HuH-7 (cell line): ENCODE data around the gene STRA6.

Source experiments
- DNase-seq: peaks from one replicate; pipeline ENCODE4 v3.0.0; 2011; ENCODE audit warnings: low spot score

STRA6 gene

DNA sequence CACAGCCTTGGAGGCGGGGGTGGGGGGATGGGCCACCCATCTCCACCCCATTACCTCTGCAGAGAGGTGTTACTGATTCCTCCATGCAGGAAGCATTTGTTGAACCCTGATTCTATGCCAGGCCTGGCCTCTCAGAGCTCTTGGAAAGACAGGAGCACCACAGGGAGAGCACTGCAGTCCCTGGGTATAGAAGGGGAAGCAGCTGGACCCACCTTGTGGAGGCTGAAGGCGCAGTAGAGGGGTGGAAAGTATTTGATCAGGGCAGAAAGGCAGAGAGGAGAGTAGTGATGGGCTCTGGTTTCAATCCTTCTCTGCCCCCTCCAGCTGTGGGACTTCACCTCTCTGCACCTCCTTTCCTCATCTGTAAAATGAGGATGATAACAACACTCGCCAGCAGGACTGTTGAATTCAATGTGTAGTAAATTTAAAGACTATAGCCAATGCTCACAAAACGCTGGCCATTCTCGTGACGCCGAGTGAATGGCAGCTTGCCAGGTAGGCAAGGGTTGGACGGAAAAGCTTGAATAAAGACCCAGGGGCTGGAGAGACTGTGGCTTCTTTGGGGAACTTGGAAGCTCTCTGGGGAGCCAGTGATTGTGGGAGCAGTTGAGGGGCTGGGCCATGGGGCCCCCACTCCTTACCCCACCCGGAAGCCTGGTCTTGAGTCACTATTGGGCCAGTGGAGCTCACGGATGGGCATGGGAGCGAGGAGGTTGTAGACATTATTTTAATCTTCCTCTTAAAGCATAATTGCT lies 25.6 kb upstream of the STRA6 start:
- no peak for DNase-seq

DNA sequence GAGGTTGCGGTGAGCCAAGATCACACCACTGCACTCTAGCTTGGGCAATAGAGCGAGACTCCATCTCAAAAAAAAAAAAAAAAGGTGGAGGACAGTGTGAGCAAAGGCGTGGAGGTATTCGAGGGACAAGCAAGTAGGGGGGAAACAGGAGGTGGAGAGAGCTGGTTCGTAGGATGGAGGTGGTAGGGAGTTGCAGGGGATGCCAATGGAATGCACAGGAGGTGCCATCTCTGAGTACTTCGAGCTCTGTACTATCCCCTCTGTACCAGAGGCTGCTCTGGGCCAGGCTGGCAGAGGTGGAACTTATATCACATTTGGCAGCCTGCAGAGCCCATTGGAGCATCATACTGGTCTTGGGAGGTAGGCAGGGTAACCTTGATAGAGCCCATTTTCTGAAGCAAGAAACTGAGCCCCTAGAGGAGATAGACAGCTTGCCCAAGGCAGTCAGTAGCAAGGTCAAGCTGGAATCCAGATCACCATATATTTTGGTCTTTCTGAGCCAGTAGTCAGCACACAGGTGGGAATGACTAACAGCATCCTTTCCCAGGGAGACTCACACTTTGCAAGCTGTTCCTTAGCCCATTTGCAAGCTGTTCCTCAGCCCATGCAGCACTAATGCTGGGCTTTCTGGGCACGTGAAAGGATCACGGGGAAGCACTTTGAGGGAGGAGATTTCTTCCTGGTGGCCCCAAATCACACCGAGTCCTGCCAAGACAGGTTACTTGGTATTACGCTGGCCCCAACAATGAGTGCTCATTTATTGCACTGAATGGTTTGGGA lies 24.4 kb upstream of the STRA6 start:
- DNase-seq: no peak

DNA sequence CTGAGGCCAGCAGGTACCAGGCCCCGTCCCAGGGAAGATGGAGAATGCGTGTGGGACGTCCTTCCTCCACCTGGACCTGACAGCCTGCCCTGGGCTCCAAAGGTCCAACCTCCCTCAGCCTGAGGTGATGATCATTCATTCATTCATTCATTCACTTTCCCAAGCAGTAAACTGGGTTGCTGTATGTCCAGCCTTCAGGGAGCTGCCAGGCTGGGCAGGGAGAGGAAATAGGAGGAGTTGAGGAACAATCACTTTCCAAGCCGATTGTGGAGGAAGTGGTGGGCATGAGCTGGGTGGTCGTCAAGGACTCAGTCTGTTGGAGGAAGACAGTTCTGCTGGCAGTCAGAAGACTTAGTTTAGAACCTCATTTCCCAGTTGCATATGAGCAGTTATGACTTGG lies 23.3 kb upstream of the STRA6 start:
- no peak for DNase-seq

DNA sequence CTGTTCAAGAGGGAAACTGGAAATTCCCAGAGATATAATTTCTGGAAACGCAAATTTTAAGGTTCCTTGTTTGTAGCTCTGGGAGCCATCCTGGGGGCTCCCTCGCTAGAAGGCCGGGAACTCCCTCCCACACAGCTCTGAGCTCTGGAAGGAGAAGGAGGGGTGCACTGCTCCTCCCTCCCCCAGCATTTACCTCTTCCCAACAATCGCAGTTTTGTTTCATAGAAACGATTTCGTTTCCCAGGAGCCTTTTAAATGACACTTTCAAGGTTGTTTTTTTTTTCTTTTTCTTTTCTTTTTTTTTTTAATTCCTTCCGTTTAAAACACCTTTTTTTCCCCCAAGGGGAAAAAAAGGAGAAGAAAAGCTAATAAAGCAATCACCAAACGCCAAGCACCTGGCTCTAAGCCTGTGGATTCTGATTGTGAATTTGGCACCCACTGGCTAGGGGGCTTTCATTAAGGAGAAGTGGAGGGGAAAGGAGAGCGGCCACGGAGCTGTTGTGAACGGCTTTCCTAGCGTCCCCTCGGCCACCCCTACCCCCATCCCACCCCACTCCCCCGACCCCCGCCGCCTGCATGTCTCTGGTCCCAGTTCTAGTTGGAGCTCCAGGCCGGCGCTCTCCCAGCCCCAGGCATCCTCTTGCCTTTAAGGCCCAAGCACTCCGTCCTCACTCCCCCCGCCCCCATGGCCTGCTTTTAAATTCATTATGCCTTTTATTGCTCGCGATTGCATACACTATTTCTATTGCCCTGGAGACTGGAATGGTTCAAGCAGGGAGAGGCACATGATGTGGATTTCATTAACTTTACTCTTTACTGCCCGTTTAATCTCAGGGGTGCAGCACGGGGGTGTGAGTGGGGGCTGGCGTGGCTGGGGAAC lies 19.9 kb upstream of the STRA6 start:
- DNase-seq: no peak

DNA sequence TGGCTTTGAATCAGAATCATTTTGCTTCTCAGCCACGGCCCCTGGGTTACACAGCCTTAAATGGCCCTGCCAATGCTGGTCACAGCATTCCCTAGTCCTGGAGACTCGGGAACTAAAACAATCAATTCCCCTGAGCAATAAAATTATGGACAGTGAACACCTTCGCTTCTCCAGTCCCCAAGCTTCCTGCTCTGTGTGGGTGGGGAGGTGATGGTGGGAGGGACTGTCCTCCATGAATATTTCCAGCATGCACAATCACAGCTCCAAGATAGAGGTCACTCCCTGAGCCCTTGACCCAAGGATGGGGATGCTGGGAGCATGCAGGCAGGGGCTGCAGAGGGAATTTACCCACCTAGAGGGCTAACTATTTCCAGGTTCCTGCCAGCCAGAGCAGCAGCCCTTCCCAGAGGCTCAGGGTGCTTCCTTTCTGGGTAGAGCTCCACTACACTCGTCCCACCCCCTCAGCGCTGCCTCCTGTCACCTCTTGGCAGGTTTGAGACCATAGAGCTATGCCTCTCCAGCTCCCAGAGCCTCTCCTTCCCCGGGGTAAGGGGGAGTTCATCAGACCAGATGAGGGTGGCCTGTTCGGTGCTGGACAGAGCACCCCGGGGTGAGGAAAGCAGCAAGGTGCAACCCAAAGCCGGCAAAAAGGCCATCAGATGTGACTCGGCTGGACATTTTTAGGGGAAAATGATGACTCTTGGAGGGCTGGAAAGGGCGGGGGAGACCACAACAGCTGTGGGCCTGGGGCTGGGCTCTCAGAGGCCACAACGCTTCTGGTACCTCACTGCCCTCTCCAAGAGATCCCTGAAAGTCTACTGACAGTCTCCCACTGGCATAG lies 19.0 kb upstream of the STRA6 start:
- DNase-seq: no peak

DNA sequence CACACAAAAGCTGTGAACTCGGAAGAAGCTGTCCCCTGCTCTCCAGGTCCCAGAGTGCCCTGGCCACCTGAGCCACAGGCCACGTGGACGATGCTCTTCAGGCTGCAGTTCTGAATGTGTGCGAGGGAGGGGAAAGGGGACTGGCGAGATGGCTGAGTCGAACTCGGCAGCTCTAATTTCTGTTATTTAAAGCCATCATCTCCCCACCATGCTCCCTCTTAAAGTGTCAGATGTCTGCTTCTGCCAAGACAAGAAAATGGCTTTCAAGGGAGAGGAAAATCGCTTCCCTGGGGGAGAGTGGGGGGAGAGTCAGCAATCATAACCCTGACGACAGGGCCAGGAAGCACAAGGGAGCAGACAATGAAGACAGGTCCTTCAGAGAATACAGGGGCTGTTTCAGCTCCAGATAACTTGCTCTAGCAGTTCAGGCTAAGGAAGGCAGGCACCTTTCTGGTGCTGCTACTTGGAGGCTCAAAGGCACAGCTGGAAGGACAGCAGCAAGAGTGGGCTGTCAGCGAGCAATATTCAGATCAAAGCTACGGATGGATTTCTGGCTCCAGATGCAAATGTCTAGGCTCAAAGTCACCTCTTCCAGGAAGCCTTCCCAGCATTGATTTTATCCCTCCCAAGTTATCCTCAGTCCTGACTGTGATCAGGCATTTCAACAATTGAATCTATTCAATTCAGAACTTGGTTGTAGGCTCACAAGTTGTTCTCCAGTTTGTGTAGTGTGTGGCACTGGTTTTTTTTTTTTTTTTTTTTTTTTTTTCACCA lies 18.1 kb upstream of the STRA6 start:
- DNase-seq: no peak

DNA sequence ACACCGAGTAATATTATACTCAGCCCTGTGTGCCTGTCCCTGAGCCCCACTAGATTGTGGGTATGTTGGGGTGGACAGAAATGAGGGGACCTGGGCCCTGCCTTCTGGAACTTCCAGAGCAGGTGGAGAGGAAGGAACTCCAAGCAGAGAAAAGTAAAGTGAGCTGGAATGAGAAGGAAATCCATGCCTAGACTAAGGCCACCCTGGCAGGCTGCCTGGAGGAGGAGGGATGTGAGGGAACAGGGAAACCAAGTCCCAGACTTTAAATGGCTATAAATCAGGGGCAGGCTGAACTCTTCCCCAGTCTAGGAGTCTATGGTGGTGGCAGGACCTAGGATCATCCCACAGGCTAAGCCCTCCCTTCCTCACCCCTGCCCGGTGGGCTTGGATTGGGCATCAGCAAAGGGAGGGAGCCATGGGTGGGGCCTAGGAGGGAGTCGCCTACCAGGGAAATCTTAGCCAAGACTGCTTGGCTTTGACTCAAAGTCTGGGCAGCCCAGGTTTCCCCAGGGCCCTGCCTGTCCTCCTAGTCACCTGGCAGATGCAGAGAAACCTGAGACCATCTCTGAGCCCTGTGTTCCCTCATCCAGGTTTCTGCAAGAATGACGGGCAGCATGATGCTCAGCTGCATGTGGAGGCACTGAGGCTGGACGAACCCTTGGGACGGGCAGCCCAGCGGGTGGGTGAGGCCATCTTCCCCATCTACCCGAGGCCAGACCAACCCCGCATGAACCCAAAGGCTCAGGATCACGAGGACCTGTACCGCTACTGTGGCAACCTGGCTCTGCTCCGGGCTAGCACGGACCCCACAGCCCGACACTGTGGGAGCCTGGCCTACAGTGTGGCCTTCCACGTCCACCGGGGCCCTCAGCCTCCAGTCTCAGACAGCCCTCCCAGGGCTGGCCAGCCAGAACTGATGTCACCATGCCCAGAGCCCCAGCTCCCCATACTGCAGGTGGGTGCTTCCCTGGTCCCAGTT lies 15.6 kb upstream of the STRA6 start:
- no peak for DNase-seq

DNA sequence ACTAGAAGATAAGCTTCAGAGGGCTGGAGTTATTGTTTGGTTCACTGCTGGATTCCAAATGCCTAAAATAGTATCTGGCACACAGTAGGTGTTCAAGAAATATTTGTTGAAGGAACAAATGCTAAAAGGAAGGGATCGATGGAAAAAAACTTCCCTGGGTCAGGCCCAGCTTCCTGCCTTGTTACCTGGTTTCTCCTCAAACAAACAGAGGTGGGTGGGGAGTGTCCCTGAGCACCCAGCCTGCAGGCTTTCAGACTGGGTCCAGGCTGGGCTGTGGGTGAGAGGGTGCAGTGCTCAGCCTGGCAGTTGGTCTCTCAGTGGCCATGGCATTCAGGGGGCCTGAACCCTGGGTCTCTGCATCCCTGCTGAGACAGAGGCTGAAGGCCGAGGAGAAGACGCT lies 14.4 kb upstream of the STRA6 start:
- DNase-seq: no peak

DNA sequence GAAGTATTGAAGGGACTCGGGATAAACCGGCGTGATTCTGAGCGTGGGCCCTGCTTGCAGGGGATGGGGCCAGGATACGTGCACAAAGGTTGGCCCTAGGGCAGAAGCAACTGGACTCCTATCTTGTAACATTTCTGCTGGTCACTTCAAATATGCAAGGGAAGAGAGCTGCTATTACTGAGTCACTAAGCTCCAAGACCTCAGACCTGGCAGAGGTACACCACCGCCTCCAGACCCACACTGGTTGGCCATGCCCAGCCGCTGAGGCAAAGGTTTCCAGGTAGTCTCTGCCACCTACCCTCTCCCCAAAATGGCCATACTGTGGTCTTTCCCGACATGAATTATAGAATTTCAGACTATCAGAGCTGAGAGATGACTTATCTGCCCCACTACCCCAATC lies 13.4 kb upstream of the STRA6 start:
- no peak for DNase-seq

DNA sequence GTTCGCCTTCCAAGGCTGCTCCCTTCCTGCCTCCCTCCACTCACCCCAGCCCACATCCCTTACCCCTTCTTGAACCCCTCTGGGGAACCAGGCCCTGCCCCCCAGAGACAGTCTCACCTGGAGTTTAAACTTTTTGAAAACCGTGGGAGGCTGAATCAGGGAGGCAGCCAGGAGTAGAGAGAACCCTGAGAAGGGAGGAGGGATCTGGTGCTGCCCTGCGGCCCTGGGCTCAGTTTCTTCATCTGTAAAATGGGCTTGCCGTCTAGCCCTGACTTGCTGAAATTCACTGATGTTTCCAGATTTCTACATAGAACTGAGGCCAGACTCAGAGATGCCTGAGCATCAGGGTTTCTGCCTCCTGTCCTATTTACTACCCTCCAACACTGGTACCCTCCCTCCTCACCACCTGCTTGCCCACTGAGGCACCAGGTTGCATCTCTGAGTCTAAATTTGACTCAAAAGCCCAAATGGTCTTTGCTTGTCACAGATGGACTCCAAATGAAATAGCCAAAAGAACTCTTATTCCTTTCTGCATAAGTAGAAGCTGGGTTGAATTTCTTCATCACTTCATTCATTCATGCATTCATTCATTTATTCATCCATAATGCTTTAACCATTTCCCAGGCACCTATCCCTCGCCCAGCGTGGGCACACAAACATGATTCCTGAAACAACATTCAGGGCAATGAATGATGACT lies 11.9 kb upstream of the STRA6 start:
- DNase-seq: no peak

DNA sequence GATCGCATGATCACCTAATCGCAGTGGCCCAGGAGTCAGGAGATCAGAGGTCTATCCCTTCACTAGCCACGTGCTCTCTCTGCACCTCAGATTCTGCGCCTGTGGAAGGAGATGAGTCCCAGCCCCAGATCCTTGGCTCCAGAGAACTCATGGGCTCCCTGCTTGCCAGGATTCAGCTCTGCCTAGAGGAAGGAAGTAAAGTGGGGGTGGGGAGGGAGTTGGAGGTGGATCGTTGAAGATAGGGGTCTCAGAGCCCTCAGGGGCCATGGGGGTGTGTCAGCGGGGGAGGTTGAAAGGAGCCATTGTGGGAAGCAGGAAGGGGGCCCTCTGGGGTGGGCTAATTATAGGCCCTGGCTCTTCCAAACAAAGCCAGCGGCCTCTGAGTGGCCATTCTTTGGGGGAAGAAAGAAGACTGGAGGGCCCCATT lies 11.3 kb upstream of the STRA6 start:
- DNase-seq: no peak

DNA sequence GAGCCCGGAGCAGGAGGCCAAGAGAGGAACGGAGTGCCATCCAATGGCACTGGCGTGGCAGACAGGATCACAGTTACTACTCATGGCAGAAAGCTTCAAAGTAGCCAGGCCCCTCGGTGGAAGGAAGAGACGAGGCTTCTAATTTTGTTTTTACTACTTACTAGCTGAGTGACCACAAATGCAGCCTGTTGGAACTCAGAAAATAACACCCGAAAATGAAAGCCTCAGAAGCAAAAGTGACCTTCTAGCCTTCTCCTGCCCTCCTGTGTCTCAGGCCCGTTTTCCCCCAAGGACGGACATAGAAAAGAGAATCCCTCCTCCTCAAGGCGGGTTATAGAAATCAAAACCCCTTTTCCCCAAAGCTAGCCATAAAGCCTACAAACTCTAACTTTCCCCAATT lies 9.9 kb upstream of the STRA6 start:
- no peak for DNase-seq

DNA sequence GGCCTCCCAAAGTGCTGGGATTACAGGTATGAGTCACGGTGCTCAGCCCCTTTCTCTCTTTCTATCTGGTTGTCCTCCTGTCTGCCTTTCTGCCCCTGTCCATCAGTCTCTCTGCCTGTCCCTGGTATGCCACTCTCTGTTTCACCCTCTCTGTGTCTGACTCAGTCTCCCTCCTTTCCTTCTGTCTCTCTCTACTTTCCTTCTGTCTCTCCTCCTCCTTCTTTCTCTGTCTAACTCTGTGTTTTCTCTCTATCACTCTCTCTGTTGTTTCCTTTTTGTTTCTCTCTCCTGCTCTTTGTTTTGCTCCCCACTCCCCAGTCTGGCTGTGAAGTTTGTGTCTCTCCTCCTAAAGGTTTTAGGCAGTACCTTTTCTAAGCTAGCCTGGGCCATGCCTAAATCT lies 9.1 kb upstream of the STRA6 start:
- DNase-seq: no peak

DNA sequence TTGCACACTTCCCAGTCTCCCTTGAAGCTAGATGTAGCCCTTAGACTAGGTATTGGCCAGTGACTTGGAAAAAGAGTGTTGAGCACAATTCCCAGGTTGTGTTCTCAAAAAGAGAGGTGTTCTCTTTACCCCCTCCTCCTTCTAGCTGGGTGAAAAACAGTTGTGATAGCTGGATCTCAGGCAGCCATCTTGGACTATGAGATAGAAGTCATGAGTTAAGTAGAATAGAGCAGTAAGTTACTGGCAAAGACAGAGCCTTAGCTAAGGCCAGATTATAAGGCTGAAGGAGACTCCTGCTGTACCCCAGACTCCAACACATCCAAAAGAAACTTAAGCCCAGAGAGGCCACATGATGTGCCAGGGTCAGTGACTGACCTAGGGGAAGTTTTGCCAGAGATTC lies 8.1 kb upstream of the STRA6 start:
- DNase-seq: no peak

DNA sequence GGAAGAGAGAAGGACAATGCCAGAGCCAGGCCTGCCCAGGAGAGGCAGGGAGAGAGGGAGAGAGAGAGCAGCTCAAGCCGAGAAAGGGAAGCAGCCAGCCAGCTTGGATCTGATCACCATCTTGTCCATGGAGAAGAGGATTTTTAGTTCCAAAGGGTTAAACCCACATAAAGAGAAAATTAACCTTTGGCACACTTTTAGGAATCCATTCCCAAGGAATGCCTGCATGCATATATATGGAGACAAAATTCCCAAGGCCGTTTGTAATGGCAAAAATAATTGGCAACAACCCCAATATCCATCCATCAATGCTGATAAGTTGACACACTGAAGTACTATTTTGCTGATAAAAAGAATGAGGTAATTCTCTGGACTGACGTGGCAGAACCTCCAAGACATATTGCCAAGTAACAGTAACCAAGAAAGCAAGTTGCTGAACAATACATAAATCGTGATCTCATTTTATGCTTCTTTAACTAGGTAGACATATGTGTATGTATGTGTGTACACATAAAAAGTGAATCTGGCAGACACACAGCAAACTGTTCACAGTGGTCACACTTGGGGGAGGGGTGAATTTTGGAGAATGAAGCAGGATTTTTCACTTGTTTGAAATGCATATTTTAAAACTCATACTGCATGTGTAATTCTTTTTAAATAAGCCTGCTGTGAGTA lies 7.5 kb upstream of the STRA6 start:
- DNase-seq: no peak

DNA sequence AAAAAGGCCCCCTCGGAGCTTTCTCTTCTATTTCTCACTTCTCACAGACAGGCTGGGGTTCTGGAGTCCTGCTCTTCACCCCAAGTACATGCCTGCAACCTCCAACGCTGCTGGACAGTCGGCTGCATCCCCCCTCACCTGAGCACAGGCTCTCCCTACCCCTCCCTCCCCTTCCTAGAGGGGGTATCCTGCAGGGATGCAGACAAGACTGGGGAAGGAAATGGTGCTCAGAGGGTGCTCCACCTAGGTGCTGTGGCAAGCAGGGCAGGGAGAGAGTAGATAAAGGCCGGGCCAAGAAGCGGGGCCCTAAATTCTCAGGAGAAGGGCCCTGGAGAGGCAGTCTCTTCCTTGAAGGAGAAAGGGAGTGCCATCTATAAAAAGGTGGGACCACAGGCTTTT lies 7.0 kb upstream of the STRA6 start:
- no peak for DNase-seq

DNA sequence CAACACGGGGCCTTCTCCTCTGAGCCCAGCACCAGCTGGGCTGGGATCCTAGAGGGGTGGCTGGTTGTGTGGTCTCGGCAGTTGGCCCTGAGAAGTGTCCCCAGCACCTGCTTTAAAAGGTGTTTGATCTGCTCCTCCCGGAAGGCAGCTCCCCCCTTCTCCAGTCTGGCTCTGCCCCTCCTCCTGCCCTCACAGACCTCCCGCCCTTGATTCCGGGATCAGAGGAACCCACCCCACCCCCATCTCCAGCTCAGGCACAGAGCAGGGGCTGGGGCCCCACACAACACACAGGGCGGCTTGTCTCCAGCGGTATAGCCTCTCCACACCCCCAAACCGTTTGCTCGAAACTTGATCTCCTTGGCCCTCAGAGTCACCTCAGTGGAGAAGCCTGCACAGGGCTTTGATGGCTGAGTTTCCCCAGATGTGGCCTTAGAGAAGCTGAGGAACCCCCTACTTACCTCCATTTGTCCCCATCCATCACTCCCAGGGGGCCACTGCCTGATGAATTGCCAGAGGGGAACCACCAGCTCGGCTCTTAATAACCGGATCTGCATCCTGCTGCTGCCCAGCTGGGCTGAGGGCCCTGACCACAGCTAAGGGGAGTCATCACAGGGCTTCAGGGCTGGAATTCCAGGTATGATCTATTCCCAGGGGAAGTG lies 6.4 kb upstream of the STRA6 start:
- no peak for DNase-seq

DNA sequence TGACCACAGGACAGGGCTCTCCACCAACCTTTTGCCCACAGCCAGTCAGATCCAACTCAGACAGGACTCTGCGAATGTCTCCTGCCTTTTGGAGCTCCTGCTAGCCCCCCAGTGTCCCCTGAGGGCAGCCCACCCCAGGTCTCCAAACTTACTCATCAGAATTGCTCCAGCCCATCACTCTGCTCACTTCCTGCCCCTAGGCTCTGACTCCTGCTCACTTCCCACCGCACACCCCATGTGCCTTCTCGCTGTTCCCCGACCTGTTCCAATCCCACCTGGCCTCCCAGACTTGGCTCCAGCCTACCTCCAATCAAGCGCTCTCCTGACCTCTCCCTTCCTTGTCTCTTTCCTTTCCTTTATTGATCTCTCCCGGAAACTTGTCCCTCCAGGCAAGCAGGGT lies 5.9 kb upstream of the STRA6 start:
- DNase-seq: no peak
